GM21515 (cell line): ENCODE data around the gene CASP6.
"Not testable (repeated sequence)": the region's sequence is repeated elsewhere in the genome, so short reads cannot be mapped to it uniquely, and the experiment has no call there.

ENCODE experiments used
- ATAC-seq: cut with Tn5 transposase; IDR thresholded peaks from one replicate; pipeline ENCODE4 v1.9.1; 2021; ENCODE audit not compliant: unreplicated experiment

The CASP6 gene

DNA sequence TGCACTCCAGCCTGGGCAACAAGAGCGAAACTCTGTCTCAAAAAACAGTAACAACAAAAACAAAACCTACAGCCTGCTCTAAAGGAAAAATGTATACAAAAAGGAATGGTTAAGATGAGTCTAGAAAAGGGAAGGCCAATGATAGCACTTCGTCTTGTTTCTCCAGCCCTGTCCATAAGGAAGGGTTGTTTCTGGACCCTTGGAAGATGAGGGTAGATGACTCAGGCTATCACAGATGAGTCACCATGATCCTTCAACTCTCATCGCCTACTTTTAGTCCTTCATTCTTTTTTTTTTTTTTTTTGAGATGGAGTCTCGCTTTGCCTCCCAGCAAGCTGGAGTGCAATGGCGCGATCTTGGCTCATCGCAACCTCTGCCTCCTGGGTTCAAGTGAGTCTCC lies 17.8 kb upstream of the CASP6 start:
- no peak for ATAC-seq

DNA sequence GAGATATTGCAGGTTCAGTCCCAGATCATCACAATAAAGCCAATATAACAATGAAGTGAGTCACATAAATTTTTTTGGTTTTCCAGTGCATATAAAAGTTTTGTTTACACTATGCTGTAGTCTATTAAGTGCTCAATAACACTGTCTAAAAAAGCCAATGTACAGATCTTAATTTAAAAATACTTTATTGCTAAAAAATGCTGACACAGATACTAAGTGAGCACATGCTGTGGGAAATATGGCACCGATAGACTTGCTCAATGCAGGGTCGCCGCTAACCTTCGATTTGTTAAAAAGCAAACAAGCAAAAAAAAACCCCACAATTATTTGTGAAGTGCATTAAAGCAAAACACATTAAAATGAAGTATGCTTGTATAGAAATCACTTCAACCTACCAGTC lies 16.4 kb upstream of the CASP6 start:
- no peak for ATAC-seq

DNA sequence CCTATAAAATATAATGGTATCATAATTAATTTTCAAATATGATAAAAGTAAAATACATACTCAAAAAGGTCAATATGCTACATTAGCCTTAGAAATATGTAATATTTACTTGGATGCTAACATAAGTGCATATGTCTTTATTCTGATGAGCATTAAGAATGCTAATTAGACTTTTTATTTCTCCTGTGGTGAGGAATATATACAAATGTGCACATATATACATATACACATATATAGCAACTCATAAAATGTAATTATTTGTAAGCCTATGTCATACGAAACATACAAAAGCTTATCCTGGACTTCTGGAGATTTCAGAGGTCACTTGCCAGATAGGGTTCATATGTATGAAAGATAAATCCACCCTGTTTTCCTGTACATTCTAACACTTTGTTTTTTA lies 15.5 kb upstream of the CASP6 start:
- no peak for ATAC-seq

DNA sequence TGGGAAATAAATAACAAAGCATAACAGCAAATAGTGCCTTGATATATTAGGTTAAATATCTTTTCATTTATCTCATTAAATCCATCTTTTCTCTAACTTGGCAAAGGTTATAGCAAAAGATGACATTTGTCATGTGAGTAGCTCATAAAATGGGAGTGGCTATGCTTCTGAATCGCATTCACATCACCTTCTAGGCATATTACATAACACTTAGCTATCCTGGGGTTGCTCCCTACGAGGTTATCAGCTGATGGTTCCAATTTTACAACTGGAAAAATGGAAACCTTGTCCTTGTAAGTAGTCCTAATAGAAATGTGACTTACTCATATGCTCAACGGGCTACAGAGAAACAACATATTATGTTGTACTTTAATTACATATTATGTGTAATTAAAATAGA lies 10.3 kb upstream of the CASP6 start:
- no peak for ATAC-seq

DNA sequence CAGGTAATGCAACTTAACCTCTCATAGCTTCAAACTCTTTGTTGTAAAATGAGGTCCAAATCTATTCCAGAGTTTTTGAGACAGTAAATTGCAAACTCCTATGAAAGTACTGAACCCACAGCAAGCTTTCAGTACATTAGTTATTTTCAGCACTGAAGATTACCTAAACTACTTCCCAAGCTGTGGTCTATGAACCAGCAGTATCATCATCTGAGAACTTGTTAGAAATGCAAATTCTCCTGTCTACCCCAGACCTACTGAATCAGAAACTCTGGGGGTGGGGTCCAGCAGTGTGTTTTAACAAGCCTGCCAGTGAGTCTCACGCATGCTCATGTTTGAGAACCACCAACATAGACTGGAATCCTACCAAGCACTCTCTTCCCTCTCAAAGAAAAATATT lies 5.7 kb upstream of the CASP6 start:
- ATAC-seq = peak; percentile 98

DNA sequence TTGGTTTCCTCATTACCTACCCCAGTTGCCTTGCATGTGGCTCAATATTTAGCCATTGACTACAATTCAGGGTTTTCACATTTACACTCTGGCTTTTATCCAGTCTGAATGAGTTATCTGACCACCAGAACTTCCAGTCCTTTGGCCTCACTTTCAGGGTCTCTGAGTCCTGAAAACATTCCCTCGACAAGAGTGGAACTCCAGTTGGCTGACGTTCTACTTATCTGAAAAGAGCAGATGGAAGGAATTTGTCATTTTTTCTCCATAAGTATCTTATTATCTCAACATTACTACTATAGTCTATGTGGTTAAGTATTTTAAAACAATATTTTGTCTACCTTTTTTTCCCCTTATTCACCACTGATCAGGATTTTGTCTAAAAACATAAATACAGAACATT lies 5.2 kb upstream of the CASP6 start:
- ATAC-seq = no peak

DNA sequence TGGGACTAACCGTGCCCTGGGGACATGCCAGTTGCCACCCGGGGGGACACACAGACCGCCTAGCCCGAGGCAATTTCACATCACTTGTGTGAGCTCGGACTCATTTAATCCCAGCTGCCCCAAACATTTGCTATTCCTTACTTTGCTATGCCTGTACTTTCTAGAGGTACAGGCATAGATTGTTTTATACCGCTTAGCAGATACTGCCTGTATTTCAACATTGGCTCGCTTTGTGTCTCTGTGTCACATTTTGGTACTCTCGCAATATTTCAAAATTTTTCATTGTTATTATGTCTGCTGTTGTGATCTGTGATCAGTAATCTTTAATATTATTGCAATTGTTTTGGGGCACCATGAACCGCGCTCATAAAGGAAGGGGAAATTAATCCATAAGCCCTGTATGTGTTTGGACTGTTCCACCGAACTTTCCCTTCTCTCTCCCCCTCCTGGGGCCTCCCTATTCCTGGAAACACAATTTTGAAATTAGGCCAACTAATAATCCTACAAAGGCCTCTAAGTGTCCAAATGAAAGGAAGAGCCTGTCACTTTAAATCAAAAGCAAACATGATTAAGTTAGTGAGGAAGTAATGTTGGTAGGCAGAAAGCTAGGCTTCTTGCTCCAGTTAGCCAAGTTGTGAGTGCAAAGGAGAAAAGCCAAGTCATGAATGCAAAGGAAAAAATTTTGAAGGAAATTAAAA lies 568 bp upstream of the CASP6 start:
- no peak for ATAC-seq

DNA sequence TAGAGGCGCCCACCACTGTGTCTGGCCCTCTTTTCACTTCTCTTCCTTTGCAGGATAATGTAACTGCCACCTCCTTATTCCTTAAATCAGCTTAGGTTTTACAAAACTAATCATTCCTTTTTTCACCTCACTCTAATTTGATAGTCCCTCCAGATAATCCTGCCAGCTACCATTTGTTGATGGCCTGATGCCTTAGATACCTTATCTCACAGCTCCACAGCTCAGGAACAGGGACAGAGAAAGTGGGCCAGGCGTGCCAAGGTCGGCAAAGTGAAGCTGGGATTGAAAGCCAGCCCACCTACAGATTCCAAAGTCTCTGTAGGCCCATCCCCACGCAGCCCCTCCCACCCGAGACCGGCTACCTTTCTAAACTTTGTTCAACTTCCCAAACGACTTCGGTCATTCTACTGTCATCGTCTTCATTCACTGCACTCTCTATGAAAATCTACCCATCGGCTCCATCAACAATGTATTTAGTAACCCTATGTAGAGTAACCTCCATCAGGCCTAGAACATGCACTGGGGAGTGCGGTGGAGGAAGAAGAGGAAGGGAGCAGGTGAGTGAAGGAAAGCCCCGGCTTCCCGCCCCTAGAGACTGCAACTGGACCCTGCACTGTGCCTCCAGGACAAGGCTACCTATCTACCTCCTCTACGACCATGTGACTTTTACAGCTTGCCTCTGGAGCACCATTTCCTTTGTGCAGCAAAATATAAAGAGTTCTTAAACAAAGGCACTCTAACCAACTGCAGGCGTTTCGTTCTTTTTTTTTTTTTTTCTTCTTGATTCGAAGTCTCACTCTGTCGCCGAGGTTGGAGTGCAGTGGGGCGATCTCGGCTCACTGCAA lies 1.5 kb downstream of the CASP6 start:
- no peak for ATAC-seq

DNA sequence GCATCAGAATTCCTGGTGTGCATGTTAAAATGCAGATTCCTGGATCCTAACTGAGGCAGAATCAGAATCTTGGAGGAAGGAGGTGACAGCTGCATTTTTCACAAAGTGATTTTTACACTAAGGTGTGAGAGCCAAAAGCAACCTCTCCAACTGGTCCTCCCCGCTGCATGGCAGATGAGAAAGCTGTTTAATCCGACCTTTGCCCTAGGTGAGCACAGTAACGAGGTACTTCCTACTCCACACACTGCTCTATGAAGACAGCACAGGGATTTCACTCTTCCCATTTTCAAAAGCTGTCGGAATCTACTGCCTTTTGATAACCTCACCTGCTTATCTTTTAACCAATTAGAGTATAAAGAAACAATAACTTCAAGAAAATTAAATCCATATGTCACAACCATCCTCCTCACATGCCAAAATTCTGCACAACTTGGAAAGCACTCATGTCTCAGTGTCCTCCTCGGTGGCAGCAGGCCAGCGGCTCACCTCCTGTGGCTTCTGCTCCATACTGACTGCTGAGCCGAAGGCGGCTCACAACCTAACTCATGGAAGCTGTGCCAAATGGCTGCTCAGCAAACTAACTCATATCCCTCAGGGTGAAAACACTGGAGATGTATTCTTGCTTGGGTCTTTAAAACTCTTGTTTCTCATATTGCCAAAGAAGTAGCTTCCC lies 3.6 kb downstream of the CASP6 start:
- ATAC-seq = no peak

DNA sequence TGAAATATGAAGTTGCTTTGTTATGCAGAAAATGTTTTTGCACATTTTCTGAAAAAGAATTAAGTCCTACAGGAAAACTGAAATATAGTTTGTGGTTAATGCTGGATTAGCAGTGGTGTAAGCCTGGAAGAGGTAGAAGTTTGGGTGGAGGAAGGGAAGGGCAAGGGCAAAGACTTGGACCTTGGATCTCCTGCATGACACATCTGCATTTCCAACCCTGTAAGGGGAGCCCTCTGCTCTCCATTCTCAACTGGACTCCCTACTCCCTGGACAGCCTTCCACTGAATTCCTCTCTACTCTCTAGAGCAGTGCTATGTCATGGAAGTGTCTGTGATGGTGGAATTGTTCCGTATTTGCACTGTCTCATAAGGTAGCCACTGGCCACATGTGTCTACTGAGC lies 4.6 kb downstream of the CASP6 start:
- no peak for ATAC-seq

DNA sequence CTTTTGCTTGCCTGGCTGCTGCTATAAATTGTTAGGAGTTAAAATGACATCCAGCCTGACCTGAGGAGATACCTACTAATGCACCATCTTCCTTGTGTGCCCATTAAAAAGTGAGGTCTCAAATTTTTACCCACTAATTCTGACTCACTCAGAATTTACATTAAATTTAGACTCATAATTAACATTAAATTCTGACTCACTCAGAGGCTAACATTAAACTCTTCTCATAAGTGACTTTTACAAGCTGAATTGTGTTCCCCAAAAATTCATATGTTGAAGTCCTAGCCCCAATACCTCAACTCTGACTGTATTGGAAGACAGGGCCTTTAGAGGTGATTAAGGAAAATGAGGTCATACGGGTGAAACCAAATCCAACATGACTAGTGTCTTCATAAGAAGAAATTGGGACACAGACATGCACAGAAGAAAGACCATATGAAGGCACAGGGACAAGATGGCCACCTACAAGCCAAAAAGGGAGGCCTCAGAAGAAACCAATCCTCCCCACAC lies 11.8 kb downstream of the CASP6 start:
- no peak for ATAC-seq

DNA sequence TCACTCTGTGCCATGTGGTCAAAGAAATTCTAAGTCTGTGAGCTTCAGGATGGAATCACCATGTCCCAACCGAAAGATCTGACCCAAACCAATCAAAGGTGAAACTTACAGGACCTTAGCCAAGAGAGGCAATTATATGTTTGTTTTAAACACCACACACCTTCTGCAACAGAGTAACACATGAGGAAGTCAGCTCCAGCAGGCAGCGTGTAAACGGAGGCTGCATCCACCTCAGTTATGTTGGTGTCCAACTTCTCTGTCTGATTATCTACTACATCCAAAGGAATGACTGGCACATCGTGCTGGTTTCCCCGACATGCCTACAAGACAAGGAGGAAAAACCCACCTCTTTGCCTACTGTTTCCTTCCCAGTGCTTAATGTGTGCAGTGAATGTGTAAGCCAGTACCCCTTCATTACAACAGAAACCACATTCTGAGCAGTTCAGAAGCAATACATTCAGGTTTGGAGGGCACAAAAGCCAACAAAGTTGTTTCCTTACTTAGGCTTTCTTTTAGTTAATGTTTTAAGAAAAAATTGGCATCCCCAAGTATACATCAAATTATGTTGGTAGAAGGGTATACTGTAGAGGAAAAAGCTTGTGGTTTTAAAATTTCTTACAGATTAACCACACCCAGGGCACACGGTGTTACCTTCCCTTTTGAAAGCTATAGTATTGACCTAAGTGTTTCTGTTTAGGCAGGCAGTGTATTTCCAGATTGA lies 12.4 kb downstream of the CASP6 start:
- ATAC-seq = peak; percentile 90

DNA sequence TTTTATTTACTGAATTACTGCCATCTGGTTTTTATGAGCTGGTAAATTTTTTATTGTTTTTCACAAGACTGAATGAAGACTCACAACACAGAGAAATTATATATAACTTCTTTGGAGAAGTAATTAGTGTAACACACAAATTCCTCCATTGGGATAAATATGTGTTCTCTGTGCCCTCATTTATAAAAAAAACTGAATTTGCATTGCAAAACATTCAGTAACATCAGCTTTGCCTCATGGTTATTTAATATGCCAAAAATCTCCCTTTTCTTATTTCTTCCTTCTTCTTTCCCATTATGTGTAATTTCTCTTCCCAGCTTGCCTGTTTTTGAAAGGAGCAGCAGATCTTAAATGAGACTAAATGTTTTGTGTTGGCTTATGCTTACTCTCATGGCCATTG lies 18.5 kb downstream of the CASP6 start:
- ATAC-seq = no peak

DNA sequence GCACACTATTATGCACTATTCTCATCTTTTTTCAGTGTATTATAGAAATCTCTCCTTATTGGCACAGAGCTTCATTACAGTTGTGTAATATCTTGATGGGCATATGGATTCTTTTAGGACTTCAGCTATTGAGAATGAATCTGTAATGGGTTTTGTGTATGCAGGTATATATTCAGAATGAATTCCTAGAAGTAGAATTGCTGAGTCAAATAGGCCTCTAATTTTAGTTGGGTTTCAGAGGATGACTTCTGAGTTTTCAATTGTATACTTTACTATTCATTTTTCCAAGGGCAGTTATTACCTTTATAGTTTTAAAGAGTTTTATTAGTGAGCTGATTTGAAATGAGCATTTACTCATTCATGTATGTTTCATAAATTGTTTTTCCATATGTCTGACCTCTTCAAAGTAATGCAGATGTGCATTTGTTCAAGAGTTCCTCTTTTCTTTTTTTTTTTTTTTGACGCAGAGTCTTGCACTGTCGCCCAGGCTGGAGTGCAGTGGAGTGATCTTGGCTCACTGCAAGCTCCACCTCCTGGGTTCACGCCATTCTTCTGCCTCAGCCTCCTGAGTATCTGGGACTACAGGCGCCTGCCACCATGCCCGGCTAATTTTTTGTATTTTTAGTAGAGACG lies 19.5 kb downstream of the CASP6 start:
- no peak for ATAC-seq

DNA sequence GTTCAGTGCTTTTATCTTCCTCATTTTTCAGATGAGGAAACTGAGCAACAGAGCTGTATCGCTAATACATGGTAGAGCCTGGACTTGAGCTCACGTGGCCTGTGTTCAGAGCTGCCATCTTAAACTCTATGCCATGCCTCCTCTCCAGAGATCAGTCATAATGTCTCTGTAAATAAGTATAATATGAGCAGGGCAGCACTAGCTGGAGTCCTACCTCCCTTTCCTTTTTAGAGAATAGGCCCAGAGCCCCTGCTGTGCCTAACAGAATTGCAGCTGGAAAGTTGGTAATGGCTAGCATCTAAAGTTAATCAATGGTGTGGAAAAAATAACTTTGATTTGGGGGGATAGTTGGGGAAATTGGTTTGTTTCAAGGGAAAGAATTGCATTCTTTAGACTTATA lies 20.4 kb downstream of the CASP6 start:
- no peak for ATAC-seq

DNA sequence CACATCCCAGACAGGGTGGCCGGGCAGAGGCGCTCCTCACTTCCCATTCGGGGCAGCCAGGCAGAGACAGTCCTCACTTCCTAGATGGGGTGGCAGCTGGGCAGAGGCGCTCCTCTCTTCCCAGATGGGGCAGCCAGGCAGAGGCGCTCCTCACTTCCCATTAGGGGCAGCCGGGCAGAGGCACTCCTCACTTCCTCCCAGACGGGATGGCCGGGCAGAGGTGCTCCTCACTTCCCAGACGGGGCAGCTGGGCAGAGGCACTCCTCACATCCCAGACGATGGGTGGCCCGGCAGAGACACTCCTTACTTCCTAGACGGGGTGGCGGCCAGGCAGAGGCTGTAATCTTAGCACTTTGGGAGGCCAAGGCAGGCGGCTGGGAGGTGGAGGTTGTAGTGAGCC lies 24.3 kb downstream of the CASP6 start:
- ATAC-seq = not testable (repeated sequence)

DNA sequence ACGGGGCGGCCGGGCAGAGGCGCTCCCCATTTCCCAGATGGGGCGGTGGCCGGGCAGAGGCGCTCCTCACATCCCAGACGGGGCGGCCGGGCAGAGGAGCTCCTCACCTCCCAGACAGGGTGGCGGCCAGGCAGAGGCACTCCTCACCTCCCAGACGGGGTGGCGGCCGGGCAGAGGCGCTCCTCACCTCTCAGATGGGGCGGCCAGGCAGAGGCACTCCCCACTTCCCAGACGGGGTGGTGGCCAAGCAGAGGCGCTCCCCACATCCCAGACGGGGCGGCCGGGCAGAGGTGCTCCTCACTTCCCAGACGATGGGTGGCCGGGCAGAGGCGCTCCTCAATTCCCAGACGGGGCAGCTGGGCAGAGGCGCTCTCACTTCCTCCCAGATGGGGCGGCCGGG lies 24.8 kb downstream of the CASP6 start:
- not testable (repeated sequence) for ATAC-seq

DNA sequence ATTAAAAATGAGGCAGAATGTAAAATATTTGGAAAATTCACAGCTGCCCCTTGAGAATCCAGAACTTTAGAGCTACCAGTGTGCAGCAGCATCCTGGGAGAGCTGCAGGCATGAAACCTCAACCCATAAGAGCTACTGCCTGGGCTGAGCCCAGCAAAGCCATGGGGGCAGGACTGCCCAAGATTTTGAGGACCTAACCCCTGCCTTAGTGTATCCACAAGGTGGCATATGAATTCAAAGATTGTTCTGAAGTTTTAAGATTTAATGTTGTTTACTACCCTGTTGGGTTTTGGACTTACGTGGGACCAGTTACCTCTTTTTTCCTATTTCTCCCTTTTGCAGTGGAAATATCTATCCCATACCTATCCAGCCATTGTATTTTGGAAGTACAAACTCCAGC lies 26.4 kb downstream of the CASP6 start:
- no peak for ATAC-seq

DNA sequence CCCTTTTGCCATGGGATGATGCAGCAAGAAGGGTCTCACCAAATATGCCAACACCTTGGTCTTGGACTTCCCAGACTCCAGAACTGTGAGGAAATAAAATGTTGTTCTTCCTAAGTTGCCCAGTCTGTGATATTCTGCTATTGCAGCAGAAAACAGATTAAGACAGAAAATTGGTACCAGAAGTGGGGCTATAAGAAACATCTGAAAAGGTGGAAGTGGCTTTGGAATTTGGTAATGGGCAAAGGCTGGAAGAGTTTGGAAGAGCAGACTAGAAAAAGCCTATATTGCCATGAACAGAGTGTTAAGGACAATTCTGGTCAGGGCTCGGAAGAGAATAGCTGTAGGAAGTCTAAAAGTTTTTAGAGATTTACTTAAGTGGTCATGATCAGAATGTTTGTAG lies 27.4 kb downstream of the CASP6 start:
- no peak for ATAC-seq

DNA sequence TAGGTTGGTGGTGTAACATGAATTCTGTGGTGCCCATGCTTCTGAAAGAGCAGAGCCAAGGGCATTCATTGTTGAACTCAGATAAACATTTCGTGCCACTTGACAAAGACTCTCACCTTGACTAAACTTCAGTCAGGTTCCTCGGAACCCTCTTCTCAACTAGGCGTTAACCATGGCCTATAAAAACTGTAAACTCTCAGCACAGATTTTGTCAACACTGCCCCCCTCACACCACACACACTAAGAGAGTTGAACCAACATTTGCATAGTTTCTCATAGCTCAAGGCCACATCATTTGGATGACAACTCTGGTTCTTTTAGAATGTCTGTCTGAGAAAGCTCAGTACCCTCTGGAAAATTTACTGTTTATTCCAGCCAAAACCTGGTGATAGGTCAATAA lies 28.1 kb downstream of the CASP6 start:
- ATAC-seq = no peak

DNA sequence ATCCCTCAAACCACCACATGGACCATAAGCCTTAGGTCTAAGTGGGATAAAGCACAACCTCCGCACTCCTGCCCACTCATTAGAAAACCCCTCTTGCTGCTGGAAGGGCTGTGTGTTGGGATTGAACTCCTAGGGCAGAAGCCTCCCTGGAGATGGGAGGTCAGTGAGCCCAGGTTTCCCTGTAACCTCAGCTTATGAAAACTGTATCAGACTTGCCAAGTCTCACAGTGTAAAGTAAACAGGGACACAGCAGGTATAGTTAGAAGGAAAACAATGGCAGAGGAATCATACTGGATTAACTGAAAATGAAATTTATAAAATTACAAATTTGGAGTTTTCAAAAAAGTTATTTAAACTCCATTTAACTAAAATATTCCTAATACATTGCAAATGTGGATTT lies 29.9 kb downstream of the CASP6 start:
- ATAC-seq = no peak
